GM21367 (cell line): Measurements from ENCODE around the gene ARL9.
A peak's percentile ranks its signal among the peaks of the same experiment; 100 is the strongest.

Experiments used
- ATAC-seq: cut with Tn5 transposase; IDR thresholded peaks from one replicate; pipeline ENCODE4 v1.9.1; 2021; ENCODE audit not compliant: unreplicated experiment

The ARL9 gene

DNA sequence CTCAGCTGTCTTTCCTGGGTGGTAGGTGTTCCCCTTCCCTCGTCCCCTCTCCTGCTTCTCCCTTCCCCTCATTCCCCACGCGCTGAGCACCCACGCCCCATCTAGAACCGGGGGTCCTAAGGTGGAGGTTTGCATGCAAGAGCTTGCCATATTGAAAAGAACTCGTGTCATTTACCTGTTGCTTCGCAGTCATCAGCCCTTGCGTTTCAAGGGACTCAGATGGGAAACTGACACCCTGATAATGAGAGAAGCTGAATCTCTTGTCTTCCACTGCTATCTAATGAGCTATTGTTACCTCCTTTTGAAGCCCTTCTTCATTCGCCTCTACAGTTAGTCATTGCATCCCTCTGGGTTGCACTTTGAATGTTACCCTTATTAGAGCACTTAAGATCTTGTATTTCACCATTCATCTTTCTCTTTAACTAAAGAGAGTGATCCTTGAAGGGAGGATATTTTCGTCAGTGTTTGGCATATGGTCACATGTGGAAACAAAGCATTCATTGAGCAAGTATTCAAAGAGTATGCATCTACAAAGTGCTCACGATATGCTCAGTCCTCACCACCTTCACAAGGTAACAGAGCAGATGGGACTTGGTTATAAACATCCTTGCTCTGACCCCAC is 25.7 kb downstream of the ARL9 start:
- no peak for ATAC-seq

DNA sequence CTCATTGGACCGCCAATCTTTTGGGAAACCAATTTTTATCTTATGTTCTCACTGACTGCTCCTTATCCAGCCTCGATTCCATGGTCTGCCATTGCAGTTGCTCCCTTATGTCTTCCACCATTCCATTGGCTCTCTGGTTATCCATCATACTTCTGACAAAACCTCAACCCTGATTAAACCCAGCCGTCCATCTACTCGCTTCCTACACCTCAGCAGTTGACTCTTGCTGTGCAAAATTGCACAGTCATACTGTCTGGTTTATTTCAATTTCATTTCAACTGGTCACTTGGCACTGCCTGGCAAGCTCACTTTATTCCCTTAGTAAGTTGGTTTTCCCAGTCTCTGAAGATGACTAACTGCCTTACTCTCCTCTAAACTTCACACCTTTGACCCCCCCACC is 26.2 kb downstream of the ARL9 start:
- ATAC-seq, result no peak

DNA sequence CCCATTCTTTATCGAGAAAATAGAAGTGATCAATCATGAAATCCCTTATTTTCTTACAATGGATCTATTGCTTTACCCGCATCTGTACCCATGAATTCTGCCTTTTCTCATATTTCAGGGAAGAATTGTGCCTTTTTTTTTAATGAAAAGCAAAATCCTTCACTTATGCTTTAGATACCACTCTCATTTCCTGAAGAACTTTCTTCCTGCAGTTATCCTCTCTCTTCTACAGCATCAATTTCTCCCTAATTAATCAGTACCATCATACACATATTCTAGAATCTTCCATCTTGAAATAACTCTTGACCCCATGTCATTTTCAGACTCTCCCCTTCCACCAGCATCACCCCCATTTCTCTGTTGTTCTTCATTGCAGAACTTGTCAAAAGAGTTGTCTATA is 26.6 kb downstream of the ARL9 start:
- ATAC-seq, result no peak

DNA sequence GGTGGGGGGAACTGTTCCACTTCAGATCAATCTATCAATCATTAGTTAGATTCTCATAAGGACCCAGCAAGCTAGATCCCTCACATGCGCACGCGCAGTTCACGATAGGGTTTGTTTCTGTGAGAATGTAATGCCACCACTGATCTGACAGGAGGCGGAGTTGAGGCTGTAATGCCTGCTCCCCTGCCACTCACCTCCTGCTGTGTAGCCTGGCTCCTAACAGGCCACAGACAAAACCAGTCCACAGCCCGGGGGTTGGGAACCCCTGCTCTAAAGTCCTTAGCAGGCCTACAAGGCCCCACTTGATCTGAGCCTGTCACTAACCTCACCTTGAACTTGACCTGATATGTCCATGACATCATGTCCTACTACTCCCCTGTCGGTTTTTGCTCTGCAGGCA is 30.3 kb downstream of the ARL9 start:
- no peak for ATAC-seq

DNA sequence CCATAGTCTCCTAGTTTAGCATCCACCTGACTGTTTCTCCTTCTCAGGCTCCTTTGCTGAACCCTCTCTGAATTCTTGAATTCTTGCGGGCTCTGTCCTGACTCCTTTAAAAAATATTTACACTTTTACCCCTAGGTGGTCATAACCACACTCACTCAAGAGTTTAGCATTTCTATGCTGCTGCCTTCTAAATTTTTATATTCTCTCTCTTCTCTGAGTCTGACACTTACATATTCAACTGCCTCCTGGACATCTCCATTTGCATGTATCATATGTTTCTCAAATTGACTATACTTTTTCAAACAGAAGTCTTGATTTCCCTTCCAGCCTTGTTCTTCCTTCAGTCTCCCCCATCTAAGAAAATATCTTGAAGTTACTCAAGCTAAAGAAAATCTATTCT is 31.6 kb downstream of the ARL9 start:
- no peak for ATAC-seq

DNA sequence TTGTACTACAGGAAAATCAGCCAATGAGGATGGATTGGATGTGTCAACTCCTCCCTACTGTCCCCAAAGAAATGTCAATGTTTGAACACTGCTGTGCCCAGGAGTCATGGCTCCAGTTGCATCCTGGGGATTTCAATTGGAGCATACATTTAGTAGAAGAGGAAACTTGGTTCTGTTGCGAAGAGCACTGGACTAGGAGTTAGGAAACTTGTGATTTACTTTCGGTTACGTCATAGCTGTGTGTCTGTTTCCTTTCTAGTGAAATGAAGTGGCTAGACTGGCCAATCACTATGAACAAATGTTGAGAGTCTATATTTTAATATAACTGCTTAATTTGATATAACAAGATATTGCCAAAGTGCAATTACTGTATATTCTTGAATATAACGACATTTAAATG is 35.2 kb downstream of the ARL9 start:
- ATAC-seq, result no peak

DNA sequence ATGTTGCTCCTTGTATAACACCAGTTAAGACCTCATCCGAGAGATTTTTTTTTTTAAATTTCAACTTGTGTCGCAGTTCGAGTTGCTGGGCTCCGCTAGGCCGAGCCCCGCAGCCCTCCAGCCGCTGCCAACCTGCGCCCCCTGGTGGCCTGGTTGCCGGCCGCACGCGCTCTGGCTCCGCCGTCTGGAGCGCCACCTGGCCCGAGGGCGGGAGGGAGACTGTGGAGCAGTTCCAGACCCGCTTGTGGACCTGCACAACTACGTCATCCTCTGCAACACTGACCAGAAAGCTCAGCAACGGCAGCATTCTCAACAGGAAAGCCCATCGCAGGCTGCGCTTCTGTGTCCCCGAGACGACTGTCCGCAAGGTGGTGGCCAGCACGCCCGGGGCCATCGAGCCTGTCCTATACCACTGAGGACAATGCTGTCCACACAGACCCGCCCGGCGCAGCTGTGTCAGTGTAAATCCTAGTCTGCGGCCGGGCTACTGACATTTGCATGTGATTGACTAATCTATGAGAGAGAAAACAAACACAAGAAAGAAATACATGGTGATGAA is 39.1 kb downstream of the ARL9 start:
- peak; percentile 99 for ATAC-seq

DNA sequence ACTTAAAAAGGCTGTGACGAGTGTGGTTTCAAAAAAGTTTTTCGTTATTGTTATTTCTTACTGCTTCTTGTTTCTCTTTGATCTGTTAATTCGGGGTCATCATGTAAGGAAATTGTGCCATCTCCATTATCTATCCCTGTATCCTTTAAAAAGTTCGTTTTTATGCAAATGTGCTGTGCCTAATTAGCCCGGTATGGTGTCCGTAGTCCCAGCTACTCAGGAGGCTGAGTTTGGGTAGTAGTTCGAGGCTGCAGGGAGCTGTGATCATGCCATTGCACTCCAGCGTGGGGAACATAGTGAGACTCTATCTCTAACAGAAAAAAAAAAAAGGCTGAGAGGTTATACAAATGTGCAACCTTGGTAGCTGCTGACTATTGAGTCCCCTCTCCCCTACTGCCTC is 45.1 kb downstream of the ARL9 start:
- ATAC-seq, result no peak

DNA sequence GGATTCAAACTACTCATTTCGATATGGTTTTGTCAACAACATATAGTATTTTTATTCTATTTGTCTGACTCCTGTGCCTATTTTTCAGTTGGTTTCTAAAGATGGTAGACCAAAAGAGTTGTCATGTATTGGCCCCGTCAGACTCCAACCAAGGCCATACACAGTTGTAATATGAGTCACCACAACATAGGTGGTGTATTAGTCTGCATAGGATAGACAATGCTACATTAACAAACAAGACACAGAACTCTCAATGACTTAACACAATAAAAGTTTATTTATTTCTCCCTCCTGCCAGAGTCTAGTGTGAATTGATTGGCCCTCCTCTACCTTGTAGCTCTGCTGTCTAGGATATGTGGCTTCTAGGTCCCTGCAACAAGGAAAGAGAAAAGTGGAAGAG is 45.9 kb downstream of the ARL9 start:
- ATAC-seq, result no peak

DNA sequence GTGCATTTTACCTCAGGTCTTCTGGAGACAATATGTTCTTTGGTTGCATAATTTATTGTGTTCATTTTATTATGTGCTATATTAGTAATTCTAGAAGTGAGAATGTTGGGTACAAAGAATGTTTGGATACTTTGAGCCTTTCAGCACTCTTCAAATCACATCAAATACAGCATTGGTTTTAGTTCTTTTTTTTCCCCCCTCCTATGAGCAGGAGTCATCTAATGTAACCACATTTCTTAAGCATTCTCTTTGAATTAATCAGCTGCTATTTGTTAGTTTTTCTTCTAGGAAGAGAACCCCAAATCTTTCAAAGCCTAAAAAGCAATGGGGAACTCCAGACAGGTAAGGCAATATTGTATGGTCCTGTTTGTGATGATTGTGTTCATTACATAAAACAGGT is 46.7 kb downstream of the ARL9 start:
- ATAC-seq, result no peak

DNA sequence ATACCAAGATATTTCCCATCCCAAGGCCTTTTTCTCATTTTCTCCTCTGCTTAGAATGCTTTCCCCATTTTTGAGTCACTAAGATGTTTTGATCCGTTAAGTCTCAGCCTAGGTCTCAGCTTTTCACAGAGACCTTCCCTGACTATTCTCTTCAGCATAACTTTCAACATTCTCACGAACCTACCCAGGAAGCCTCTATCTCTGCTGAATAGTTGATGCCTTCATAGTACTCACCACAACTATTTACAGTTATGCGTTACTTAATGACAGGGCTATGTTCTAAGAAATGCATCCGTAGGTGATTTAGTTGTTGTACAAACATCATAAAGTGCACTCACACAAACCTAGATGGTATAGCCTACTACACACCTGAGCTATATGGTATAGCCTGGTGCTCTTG is 64.5 kb downstream of the ARL9 start:
- no peak for ATAC-seq
